ENCODE results near the gene SLC4A2.
A peak's percentile ranks its signal among the peaks of the same experiment; 100 is the strongest.
"Not testable (repeated sequence)": the region's sequence is repeated elsewhere in the genome, so short reads cannot be mapped to it uniquely, and the experiment has no call there.

The SLC4A2 gene

GRCh38 chr7:151059367-151060112 is at the start of gene SLC4A2:
TSS of gene SLC4A2 (plus strand) at chr7:151059589. CDS start at chr7:151061988, 2,399 bp downstream.
- DNase-seq (ENCODE audit: low spot score): peak; percentile 80

GRCh38 chr7:151010037-151010306 is 49.4 kb upstream of the SLC4A2 start:
- no peak for DNase-seq (ENCODE audit: low spot score)

GRCh38 chr7:151010307-151011096 is 48.9 kb upstream of the SLC4A2 start:
- DNase-seq (ENCODE audit: low spot score): no peak

- DNase-seq (ENCODE audit: low spot score): no peak
Observed at GRCh38 chr7:151011097-151011409, 48.3 kb upstream of the SLC4A2 start.

GRCh38 chr7:151011616-151012015 is 47.8 kb upstream of the SLC4A2 start:
- DNase-seq (ENCODE audit: low spot score): not testable (repeated sequence)

GRCh38 chr7:151012031-151012692 is 47.2 kb upstream of the SLC4A2 start:
- no peak for DNase-seq (ENCODE audit: low spot score)

- peak; percentile 71 for DNase-seq (ENCODE audit: low spot score)
Observed at GRCh38 chr7:151012911-151013347, 46.5 kb upstream of the SLC4A2 start.

- no peak for DNase-seq (ENCODE audit: low spot score)
Observed at GRCh38 chr7:151013356-151013732, 46.0 kb upstream of the SLC4A2 start.

GRCh38 chr7:151013733-151014497 is 45.5 kb upstream of the SLC4A2 start:
- peak; percentile 92 for DNase-seq (ENCODE audit: low spot score)

GRCh38 chr7:151014950-151015349 is 44.4 kb upstream of the SLC4A2 start:
- no peak for DNase-seq (ENCODE audit: low spot score)

GRCh38 chr7:151015967-151016366 is 43.4 kb upstream of the SLC4A2 start:
- no peak for DNase-seq (ENCODE audit: low spot score)

GRCh38 chr7:151016505-151016904 is 42.9 kb upstream of the SLC4A2 start:
- DNase-seq (ENCODE audit: low spot score): no peak

- DNase-seq (ENCODE audit: low spot score): no peak
Observed at GRCh38 chr7:151016942-151017341, 42.4 kb upstream of the SLC4A2 start.

- DNase-seq (ENCODE audit: low spot score): no peak
Observed at GRCh38 chr7:151017370-151017952, 41.9 kb upstream of the SLC4A2 start.

GRCh38 chr7:151017953-151018420 is 41.4 kb upstream of the SLC4A2 start:
- peak; percentile 95 for DNase-seq (ENCODE audit: low spot score)

GRCh38 chr7:151018421-151019129 is 40.8 kb upstream of the SLC4A2 start:
- peak; percentile 60 for DNase-seq (ENCODE audit: low spot score)

GRCh38 chr7:151019130-151019447 is 40.3 kb upstream of the SLC4A2 start:
- no peak for DNase-seq (ENCODE audit: low spot score)

- peak; percentile 74 for DNase-seq (ENCODE audit: low spot score)
Observed at GRCh38 chr7:151020231-151020630, 39.2 kb upstream of the SLC4A2 start.

GRCh38 chr7:151023232-151023631 is 36.2 kb upstream of the SLC4A2 start:
- no peak for DNase-seq (ENCODE audit: low spot score)

- no peak for DNase-seq (ENCODE audit: low spot score)
Observed at GRCh38 chr7:151024435-151025056, 34.8 kb upstream of the SLC4A2 start, which contains the start of gene ATG9B. TSS of gene ATG9B (minus strand) at chr7:151024494. CDS start at chr7:151024423, 71 bp downstream.
